Right lobe of liver (tissue), 6 donors: ENCODE results near the gene RNASE8. TPM values are rescaled to one million over a fixed set of nuclear protein-coding genes. Genes with fewer than 3 reads are reported as not detected.

Source experiments
- ATAC-seq, 4 donors: fragments of 200-7000 bp; cut with Tn5 transposase; one replicate each; pipeline ENCODE4 v1.9.1; 2020; ENCODE audit warnings: mild to moderate bottlenecking in 4 of 4, moderate library complexity in 4 of 4
- DNase-seq, 3 donors: peaks; one replicate each; pipeline ENCODE4 v3.0.0-alpha.2; 2020
- H3K27ac ChIP-seq, 3 donors: fragments of 200-600 bp; one replicate each; pipeline ENCODE4 v1.8.0; 2022
- H3K27me3 ChIP-seq, 2 donors: fragments of 200-600 bp; one replicate each; pipeline ENCODE4 v1.8.0; 2022
- H3K36me3 ChIP-seq, 4 donors: fragments of 200-600 bp; sonication (generic) in 1 of 4; one replicate each; pipeline versions ENCODE4 v1.5.1 to v1.8.0; 2017 to 2022; ENCODE audit warnings: control low read depth in 1 of 4
- H3K4me1 ChIP-seq, 4 donors: fragments of 200-600 bp; sonication (generic) in 1 of 4; one replicate each; pipeline versions ENCODE4 v1.5.1 to v1.8.0; 2017 to 2022; ENCODE audit warnings: control low read depth in 1 of 4
- H3K4me3 ChIP-seq, 3 donors: fragments of 200-600 bp; one replicate each; pipeline ENCODE4 v1.8.0; 2022
- H3K9me3 ChIP-seq, 4 donors: fragments of 200-600 bp; sonication (generic) in 1 of 4; one replicate each; pipeline versions ENCODE4 v1.5.1 to v1.8.0; 2017 to 2022; ENCODE audit warnings: control low read depth in 1 of 4
- CTCF ChIP-seq, 4 donors: fragments of 200-600 bp in 3 of 4; fragments of 450-650 bp in 1 of 4; IDR thresholded peaks; one replicate each; pipeline versions ENCODE4 v1.5.1 to v1.8.0; 2016 to 2022; ENCODE audit warnings: antibody characterized with exemption in 4 of 4, mild to moderate bottlenecking in 2 of 4
- POLR2A ChIP-seq: fragments of 450-650 bp; IDR thresholded peaks from one replicate; pipeline ENCODE4 v1.6.1; 2017; ENCODE audit warnings: antibody characterized with exemption, mild to moderate bottlenecking
- WGBS: methylation state at CpG from one replicate; pipeline ENCODE4 v1.1.6; 2018; ENCODE audit warnings: low coverage, low lambda C conversion rate; ENCODE audit not compliant: insufficient coverage; ENCODE audit errors: missing lambda C conversion rate; 5-methylcytosine and 5-hydroxymethylcytosine counted together
- intact Hi-C, 2 donors: fragments of 100-400 bp; cut with DNase I; formaldehyde crosslinking; loops; one replicate each; pipeline versions ENCODE4 v1.11.2 to v1.14.1; 2022
- total RNA-seq, 6 experiments: library from RNA; depleted of rRNA in 2 of 6; stranded (reverse); fragments of >200 nt in 2 of 6; fragmentation: NEBNext Ultra II Directional in 3 of 6; extraction: Animal tissue kit (Norgen Biotek cat#: 25700) in 3 of 6; gene quantifications; one replicate each; pipeline versions ENCODE4 v1.1.0 to v1.2.4, GENCODE V29; 2016 to 2023
- donor health status: DM: no; HTN: yes; CAD: no.
- donor health status: DM: no; HTN: no; CAD: no.
- donor health status: DM: no; HTN: no; CAD: no.
- donor health status: DM: no; HTN: yes; CAD: no.
- donor health status: DM: no; HTN: yes; CAD: no.

RNASE8 gene
- total RNA-seq, 6 experiments from 2014 or later = not detected

DNA sequence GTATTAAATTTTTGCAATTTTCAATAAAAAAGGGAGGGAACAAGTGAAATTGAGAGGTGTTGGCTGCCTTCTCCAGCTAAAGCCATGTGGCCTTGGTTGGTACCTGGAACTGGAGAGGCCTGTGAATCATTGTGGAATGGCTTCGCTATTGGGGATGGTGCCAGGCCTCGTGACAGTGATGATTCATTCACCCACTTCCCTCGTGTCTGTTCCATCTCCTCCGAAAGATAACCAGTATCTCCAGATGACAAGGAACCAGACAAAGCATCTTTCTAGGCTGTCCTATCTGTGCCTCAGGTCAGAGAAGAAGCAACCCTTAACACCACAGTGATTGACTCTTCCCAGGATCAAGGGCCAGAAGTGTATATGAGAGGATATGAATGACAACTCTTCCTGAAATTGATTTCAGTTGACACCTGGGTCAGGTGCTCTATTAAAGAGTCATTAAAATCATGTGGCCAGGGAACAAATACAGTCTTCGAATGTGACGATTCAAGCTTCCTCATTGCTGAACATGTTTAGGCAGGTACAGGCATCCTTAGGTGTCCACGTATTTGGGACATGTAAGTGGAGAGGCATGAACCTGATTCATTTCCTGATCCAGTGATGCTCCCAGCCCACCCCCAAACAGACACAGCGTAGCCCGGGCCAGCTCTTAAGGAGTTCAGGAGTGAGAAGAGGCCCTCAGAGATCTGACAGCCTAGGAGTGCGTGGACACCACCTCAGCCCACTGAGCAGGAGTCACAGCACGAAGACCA, 15.8 kb upstream of the RNASE8 start, which contains the start of gene RNASE7:
TSS of gene RNASE7 (plus strand) at position 687 of the 758 bp plus-strand sequence. CDS start 631 bp downstream, outside the sequence.
- H3K27ac ChIP-seq = peak within 1 kb of the TSS; percentile 29 to 61 (median 57)
- H3K4me1 ChIP-seq = peaks cover 2 to 84% (median 25%) of the 10 kb centered on the region in 4 donors
- intact Hi-C loops = no loop called here

DNA sequence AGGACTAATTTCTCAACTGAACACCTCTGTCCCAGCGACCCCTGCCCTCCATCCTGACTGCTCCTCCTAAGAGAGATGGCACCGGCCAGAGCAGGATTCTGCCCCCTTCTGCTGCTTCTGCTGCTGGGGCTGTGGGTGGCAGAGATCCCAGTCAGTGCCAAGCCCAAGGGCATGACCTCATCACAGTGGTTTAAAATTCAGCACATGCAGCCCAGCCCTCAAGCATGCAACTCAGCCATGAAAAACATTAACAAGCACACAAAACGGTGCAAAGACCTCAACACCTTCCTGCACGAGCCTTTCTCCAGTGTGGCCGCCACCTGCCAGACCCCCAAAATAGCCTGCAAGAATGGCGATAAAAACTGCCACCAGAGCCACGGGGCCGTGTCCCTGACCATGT, 14.7 kb upstream of the RNASE8 start:
- Histone ChIP-seq H3K36me3 (no peaks in the 10 kb centered on the region), H3K9me3 (no peaks in the 10 kb centered on the region), H3K4me1 (peaks cover 2 to 93% (median 31%) of the 10 kb centered on the region in 4 donors), H3K27ac (peak overlapping the region; percentile 29 to 61 (median 57)), H3K27me3 (no peaks in the 10 kb centered on the region), H3K4me3 (peak overlapping the region in 2 of 3 donors; percentile 0 to 17)
- peak; percentile 60 to 75 (median 70) for DNase-seq
- WGBS = 20% methylated on average over 1 of the region's 8 CpGs
- intact Hi-C loops = no loop called here
- no peak for TF ChIP-seq CTCF (IDR thresholded peaks at IDR 0.05)
- TF ChIP-seq POLR2A = no peak
- ATAC-seq = peak; percentile 41 to 52 (median 48)

More for the DNA sequence above, 15.8 kb upstream of the RNASE8 start, which contains the start of gene RNASE7:
- peak in 1 of 3 donors; percentile 67 for DNase-seq
- Histone ChIP-seq H3K27me3 (no peaks in the 10 kb centered on the region), H3K36me3 (no peaks in the 10 kb centered on the region), H3K9me3 (no peaks in the 10 kb centered on the region), H3K4me3 (peak within 1 kb of the TSS in 2 of 3 donors; percentile 0 to 17)
- 45% methylated on average over 8 of the region's 11 CpGs for WGBS
- peak in 2 of 4 donors; percentile 18 to 34 for ATAC-seq
- TF ChIP-seq CTCF (IDR thresholded peaks at IDR 0.05) = no peak
- no peak for TF ChIP-seq POLR2A

DNA sequence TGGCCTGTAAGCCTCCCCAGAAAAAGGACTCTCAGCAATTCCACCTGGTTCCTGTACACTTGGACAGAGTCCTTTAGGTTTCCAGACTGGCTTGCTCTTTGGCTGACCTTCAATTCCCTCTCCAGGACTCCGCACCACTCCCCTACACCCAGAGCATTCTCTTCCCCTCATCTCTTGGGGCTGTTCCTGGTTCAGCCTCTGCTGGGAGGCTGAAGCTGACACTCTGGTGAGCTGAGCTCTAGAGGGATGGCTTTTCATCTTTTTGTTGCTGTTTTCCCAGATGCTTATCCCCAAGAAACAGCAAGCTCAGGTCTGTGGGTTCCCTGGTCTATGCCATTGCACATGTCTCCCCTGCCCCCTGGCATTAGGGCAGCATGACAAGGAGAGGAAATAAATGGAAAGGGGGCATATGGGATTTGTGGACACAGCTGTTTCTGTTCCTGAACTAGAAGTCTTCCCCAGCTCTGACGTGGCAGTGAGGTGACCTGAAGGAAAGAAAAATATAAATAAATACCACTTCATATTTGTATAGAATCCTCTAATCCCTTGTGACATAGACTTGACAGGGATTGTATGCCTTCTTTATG, 14.1 kb upstream of the RNASE8 start:
- Histone ChIP-seq H3K27ac (peak overlapping the region; percentile 29 to 61 (median 57)), H3K27me3 (no peaks in the 10 kb centered on the region), H3K4me1 (peaks cover 2 to 93% (median 31%) of the 10 kb centered on the region in 4 donors), H3K36me3 (no peaks in the 10 kb centered on the region), H3K4me3 (peak overlapping the region in 2 of 3 donors; percentile 0 to 17), H3K9me3 (no peaks in the 10 kb centered on the region)
- TF ChIP-seq CTCF (IDR thresholded peaks at IDR 0.05) (no peak), POLR2A (no peak)
- WGBS = 22% methylated on average over 2 of the region's 2 CpGs
- intact Hi-C loops = no loop called here
- peak; percentile 1 to 37 (median 21) for ATAC-seq
- no peak for DNase-seq

DNA sequence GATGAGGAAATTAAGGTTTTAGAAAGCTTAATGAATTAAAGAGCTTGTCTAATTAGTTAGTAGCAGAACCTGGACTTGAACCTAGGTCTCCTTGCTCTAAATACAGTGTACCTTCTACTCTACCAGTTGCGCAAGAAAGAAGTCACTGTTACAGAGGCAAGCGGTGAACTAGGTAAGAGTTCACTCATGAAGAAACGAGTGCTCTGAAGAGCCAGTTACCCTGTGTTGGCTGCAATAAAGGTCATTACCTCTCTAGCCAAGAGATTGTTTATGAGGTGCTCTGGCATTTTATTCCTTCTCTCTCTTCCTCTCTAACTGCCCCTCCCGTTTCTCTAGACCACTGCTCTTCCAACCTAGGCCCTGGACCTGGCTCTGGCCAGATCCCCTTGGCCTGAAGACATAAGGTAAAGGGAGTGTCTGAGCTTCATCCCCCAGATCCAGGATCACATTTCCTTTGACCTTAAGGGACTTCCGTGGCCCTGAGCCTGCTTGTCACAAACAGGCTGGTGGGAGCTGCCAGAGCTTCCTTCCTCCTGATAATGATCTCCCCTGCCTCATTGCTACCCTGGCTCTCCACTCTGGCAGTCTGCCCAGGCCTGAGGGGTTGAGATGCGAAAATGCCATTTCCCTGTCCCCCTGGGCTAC, 13.5 kb upstream of the RNASE8 start:
- Histone ChIP-seq H3K4me1 (peaks cover 2 to 93% (median 32%) of the 10 kb centered on the region in 4 donors), H3K36me3 (no peaks in the 10 kb centered on the region), H3K9me3 (no peaks in the 10 kb centered on the region), H3K4me3 (no peak overlapping the region), H3K27ac (peak overlapping the region; percentile 41 to 78 (median 57)), H3K27me3 (no peaks in the 10 kb centered on the region)
- WGBS = 12% methylated on average over 6 of the region's 6 CpGs
- peak; percentile 60 to 71 (median 69) for ATAC-seq
- intact Hi-C loops = no loop called here
- DNase-seq = peak in 1 of 3 donors; percentile 38
- TF ChIP-seq CTCF (IDR thresholded peaks at IDR 0.05) (no peak), POLR2A (no peak)
